Measurements from ENCODE around the gene LUZP2. TPM values are rescaled to one million over a fixed set of nuclear protein-coding genes. Genes with fewer than 3 reads are reported as not detected.

The LUZP2 gene
- total RNA-seq, 1 donor from 2014 or later = 0.18 TPM

- DNase-seq (ENCODE audit: low spot score) (no peak), ATAC-seq (no peak)
- intact Hi-C loops (cut with DNase I) = no loop called here
Measured at GRCh38 chr11:24622262-24622661, 125.4 kb downstream of the LUZP2 start.

DNA sequence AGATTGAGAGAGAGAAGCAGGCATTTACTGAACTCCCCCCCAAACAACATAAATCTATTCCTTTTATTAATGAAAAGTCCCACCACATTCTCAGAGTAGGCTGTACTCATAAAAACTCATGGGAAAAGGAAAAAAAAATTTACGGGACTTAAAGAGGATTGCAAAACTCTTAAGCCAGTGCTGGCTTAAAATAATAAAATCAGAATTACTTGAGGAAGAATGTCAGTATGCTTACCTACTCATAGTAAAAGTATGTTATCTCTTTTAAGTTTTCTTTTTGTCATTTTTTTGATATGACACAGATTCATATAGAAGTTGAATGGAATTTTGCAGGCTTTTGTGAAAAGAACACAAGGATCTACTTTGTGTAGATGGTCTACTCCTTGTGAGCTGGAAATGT, 126.3 kb downstream of the LUZP2 start:
- no peak for DNase-seq (ENCODE audit: low spot score)
- intact Hi-C loops (cut with DNase I) = no loop called here
- no peak for ATAC-seq

DNA sequence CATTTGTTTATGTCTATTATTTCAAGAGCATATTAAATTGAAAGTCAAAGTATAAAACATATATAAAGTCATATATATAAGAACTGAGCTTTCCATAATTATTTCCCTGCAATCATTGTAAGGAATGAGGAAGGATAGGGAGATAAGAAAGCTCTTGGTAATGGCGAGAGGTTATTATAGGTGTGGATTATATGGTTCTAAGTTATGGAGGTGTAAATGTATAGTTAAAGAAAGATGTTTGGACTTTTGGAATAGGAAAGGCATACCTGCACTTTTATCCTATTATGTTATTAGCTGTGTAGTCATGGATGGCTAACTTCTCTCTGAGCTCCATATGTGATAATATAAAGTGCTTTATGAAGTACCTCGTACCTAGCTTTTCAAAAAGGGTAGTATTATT, 127.6 kb downstream of the LUZP2 start:
- DNase-seq (ENCODE audit: low spot score) (no peak), ATAC-seq (no peak)
- intact Hi-C loops (cut with DNase I) = no loop called here

- no peak for DNase-seq (ENCODE audit: low spot score)
- ATAC-seq = no peak
- intact Hi-C loops (cut with DNase I) = no loop called here
Measured at GRCh38 chr11:24625975-24626374, 129.1 kb downstream of the LUZP2 start.

- DNase-seq (ENCODE audit: low spot score) = no peak
- intact Hi-C loops (cut with DNase I) = no loop called here
- ATAC-seq = no peak
Measured at GRCh38 chr11:24628224-24628776, 131.4 kb downstream of the LUZP2 start.

- ATAC-seq = no peak
- intact Hi-C loops (cut with DNase I) = no loop called here
- DNase-seq (ENCODE audit: low spot score) = no peak
Measured at GRCh38 chr11:24634606-24635160, 137.8 kb downstream of the LUZP2 start.

- ATAC-seq = no peak
- no peak for DNase-seq (ENCODE audit: low spot score)
- intact Hi-C loops (cut with DNase I) = no loop called here
Measured at GRCh38 chr11:24635588-24636290, 138.9 kb downstream of the LUZP2 start.

DNA sequence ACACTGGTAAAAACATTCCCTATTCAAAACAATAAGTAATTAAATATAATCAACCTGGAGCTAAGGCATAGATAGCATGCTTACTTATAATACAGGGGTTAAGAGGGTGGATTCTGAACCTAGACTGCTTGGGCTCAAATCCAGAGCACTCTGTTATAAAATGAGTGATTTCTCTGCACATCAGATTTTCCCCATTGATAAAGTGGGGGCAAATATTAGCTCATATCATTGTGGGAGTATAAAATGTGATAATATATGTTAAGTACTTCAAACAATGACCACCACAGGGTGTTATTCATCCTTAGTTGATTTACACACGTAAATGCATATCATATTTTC, 139.4 kb downstream of the LUZP2 start:
- no peak for DNase-seq (ENCODE audit: low spot score)
- ATAC-seq = no peak
- intact Hi-C loops (cut with DNase I) = no loop called here

DNA sequence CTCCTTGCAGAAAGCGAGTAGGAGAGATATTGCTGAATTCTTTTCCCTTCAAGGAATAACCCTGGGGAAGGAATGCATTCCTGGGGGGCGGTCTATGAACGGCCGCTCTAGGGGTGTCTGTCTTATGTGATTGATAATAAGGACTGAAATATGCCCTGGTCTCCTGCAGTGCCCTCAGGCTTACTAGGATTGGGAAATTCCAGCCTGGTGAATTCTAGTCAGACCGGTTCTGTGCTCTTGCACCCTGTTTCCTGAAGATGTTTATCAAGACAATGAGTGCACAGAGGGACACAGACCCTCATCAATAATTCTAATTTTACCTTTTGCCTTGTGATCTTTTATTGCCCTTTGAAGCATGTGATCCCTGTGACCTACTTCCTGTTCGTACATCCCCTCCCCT, 140.7 kb downstream of the LUZP2 start:
- ATAC-seq (no peak), DNase-seq (ENCODE audit: low spot score) (no peak)
- intact Hi-C loops (cut with DNase I) = no loop called here

DNA sequence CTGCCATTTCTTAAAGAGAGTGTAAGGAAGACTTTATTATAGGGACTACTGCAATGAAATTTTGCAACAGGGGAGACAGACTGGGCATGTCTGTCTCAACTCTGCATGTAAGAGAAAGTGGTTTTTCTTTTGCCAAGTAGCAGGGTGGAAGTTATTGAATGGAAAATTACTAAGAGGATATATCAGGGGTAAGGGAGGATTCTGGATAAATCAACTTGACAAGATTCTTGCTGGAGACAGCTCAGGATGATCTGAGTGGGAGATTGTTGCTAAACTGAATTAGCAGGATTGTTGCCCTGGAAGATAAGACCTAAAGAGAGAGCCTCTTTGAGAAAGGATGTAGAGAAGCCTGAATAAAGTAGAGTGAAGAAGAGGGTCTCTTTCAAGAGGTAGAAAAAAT, 145.8 kb downstream of the LUZP2 start:
- intact Hi-C loops (cut with DNase I) = no loop called here
- DNase-seq (ENCODE audit: low spot score) (no peak), ATAC-seq (no peak)

GRCh38 chr11:24645563-24645962, 148.7 kb downstream of the LUZP2 start:
- ATAC-seq = no peak
- intact Hi-C loops (cut with DNase I) = loop anchor here (2.0 kb wide), 1 partner anchor 53 kb away; no protein-coding TSS in a partner anchor

DNA sequence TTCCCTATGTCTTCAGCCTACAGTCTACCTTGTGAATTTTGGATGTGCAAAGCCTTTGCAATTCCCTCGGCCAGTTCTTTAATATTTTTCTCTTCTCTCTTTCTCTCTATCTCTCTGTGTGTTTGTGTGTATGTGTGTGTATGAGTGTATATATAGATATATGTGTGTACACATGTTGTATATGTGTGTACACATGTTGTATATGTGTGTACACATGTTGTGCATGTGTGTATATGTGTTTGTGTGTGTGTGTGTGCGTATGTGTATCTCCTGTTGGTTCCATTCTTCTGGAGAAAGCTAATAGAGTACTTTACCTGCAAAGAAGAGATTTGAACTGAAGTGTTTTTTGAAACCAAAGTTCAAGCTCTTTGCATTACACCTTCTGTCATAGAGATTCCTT, 155.0 kb downstream of the LUZP2 start:
- ATAC-seq (no peak), DNase-seq (ENCODE audit: low spot score) (no peak)
- intact Hi-C loops (cut with DNase I) = no loop called here

More at GRCh38 chr11:24645563-24645962, 148.7 kb downstream of the LUZP2 start:
- no peak for DNase-seq (ENCODE audit: low spot score)

GRCh38 chr11:24653901-24654300, 157.0 kb downstream of the LUZP2 start:
- intact Hi-C loops (cut with DNase I) = no loop called here
- no peak for DNase-seq (ENCODE audit: low spot score)
- no peak for ATAC-seq

- intact Hi-C loops (cut with DNase I) = no loop called here
- DNase-seq (ENCODE audit: low spot score) = no peak
- ATAC-seq = no peak
Measured at GRCh38 chr11:24661331-24661730, 164.5 kb downstream of the LUZP2 start.

- intact Hi-C loops (cut with DNase I) = no loop called here
- no peak for ATAC-seq
- no peak for DNase-seq (ENCODE audit: low spot score)
Measured at GRCh38 chr11:24664399-24664798, 167.5 kb downstream of the LUZP2 start.

DNA sequence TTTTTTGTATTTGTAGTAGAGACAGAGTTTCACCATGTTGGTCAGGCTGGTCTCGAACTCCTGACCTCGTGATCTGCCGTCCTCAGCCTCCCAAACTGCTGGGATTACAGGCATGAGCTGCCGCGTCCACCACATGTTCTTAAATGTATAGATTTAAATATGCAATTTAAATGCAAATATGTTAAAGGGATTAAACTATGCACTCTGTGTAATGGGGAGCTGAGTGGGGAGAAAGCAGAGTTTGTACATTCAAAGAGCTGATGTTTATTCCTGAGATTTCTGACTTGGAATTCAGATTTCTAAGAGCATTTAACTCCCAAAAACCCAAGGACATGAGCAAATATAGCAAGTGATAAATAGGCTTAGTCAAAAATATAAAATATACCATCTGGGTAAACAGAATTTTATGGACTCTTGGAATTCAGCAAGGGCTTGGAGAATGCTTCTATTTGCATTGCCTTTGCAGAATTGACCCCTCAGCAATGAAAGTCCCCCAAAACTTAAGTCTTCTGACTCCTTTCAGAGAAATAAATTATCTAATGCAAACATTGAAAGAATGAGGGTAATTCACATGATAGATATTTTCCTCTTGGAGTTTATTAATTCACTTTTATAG, 170.6 kb downstream of the LUZP2 start:
- DNase-seq (ENCODE audit: low spot score) (no peak), ATAC-seq (no peak)
- intact Hi-C loops (cut with DNase I) = no loop called here

DNA sequence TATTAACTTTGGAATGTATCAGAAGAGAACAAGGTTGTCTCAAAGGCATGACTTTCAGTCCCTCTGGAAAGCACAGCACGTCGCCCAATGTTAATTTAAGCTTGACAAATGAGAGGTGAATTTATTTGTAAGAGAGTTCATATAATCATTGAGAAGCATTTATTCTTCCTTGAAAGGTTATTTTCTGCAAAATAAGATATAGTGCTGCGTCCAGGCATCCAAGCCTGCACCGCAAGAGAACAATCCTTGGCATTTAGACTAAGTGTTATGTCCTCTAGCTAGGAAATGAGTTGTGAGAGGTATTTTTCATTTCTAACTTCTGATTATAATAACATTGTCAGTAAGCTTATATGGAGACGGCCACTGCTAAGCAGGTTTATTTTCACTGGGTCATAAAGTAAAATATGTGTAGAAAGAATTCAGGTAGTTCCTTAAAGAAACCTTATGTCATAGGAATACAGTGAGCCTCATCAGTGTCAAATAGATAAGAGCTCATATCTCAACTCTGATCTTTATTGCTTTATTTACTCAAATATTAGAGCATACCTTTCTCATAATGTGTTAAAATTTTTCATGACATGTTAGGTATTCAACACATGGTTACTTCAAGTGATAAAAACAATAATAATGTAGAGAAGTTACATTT, 182.0 kb downstream of the LUZP2 start:
- ATAC-seq = no peak
- DNase-seq (ENCODE audit: low spot score) = no peak
- intact Hi-C loops (cut with DNase I) = no loop called here

DNA sequence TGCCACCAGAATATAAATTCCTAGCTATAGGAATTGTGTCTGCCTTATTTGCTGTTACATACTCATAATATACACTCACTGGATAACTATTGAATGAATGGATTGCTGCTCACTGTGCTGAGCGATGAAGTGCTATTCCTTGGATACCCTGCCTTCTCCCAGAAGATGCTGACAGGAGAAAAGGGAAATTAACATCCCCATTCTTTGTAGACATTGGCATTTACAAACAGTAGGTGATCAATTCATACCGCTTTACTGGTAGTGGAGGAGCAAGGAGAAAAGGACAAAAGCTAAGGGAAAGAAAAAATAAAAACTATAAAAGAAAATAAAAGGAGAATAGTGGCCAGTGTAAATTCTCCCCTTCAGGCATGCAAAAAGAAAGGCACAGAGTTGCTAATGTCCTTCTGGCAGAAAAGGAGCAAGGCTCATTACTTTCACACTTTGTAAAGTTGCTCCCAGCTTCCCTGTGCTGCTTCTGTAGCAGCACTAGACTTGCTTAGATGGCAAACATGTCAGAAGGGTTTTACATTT, 183.0 kb downstream of the LUZP2 start:
- intact Hi-C loops (cut with DNase I) = no loop called here
- no peak for ATAC-seq
- DNase-seq (ENCODE audit: low spot score) = no peak

- ATAC-seq (no peak), DNase-seq (ENCODE audit: low spot score) (no peak)
- intact Hi-C loops (cut with DNase I) = no loop called here
Measured at GRCh38 chr11:24683583-24683982, 186.7 kb downstream of the LUZP2 start.

DNA sequence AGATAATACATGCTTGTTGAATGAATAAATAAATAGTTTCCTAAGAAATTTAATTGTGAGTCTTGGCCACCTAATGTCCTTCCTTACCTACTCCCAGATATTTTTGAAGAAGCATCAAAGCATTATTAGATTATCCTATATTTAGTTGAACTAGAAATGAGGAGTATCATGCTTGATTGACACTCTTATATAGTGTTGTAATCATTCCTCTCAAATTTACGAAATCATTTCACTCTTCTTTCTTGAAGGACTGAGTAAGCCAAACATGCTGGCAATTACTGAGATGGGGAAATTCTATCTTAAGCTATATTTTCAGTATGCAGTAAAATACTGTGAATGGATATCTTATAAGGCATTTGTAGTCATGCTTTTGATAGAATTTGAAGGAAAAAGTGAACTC, 189.0 kb downstream of the LUZP2 start:
- ATAC-seq = no peak
- DNase-seq (ENCODE audit: low spot score) = no peak
- intact Hi-C loops (cut with DNase I) = no loop called here
